ENCODE data around the gene LCN6. TPM values are rescaled to one million over a fixed set of nuclear protein-coding genes. Genes with fewer than 3 reads are reported as not detected.

Gene LCN6
- total and polyA plus RNA-seq, 2 of the 13 experiments (the other 11 are each of a cell fraction or from before 2014, with no cell fraction given) = not detected

DNA sequence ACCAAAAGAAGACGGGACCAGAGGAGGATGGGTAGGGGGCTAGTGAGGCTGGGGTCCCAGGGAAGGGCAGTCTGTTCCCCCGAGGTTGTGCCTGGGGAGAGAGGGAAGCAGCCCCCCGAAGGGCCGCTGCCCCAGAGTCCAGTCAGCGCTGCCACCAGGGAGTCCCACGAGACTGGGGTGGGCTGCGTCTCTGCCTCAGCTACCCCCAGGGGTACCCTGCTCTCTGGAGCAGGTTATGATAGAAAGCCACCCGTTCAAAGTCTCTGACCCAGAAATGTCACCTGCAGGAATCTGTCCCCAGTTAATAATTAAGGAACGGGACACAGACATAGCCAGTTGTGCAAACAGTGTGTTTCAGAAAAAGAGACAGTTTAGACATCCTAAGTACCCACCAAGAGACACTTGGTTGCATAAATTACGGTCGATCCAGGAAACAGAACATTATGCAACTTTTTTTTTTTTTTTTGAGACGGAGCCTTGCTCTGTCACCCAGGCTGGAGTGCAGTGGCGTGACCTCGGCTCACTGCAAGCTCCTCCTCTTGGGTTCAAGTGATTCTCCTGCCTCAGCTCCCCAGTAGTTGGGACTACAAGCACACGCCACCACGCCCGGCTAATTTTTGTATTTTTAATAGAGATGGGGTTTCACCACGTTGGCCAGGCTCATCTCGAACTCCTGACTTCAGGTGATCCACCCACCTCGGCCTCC lies 50.4 kb downstream of the LCN6 start (continued):
- TF ChIP-seq ZNF883 (CRISPR knock-in tag; IDR thresholded peaks at IDR 0.05; ENCODE audit: not compliant biosample characterization) = no peak
- TF ChIP-seq ZNF510 (CRISPR knock-in tag; IDR thresholded peaks at IDR 0.05; ENCODE audit: low read depth) = 0 out of 2 replicates have a peak, but pooled peaks have one; percentile 16
- no peak for TF ChIP-seq ZSCAN12 (CRISPR knock-in tag; IDR thresholded peaks at IDR 0.05)
- TF ChIP-seq CENPT (CRISPR knock-in tag; IDR thresholded peaks at IDR 0.05; ENCODE audit: low read depth) = no peak
- no peak for TF ChIP-seq ZNF615 (CRISPR knock-in tag; IDR thresholded peaks at IDR 0.05; ENCODE audit: borderline replicate concordance)
- TF ChIP-seq ZNF17 (CRISPR knock-in tag; IDR thresholded peaks at IDR 0.05) = no peak
- TF ChIP-seq, protein P1, sequence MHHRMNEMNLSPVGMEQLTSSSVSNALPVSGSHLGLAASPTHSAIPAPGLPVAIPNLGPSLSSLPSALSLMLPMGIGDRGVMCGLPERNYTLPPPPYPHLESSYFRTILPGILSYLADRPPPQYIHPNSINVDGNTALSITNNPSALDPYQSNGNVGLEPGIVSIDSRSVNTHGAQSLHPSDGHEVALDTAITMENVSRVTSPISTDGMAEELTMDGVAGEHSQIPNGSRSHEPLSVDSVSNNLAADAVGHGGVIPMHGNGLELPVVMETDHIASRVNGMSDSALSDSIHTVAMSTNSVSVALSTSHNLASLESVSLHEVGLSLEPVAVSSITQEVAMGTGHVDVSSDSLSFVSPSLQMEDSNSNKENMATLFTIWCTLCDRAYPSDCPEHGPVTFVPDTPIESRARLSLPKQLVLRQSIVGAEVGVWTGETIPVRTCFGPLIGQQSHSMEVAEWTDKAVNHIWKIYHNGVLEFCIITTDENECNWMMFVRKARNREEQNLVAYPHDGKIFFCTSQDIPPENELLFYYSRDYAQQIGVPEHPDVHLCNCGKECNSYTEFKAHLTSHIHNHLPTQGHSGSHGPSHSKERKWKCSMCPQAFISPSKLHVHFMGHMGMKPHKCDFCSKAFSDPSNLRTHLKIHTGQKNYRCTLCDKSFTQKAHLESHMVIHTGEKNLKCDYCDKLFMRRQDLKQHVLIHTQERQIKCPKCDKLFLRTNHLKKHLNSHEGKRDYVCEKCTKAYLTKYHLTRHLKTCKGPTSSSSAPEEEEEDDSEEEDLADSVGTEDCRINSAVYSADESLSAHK (CRISPR knock-in tag; IDR thresholded peaks at IDR 0.05; ENCODE audit: borderline replicate concordance) = no peak
- TF ChIP-seq, protein P2, sequence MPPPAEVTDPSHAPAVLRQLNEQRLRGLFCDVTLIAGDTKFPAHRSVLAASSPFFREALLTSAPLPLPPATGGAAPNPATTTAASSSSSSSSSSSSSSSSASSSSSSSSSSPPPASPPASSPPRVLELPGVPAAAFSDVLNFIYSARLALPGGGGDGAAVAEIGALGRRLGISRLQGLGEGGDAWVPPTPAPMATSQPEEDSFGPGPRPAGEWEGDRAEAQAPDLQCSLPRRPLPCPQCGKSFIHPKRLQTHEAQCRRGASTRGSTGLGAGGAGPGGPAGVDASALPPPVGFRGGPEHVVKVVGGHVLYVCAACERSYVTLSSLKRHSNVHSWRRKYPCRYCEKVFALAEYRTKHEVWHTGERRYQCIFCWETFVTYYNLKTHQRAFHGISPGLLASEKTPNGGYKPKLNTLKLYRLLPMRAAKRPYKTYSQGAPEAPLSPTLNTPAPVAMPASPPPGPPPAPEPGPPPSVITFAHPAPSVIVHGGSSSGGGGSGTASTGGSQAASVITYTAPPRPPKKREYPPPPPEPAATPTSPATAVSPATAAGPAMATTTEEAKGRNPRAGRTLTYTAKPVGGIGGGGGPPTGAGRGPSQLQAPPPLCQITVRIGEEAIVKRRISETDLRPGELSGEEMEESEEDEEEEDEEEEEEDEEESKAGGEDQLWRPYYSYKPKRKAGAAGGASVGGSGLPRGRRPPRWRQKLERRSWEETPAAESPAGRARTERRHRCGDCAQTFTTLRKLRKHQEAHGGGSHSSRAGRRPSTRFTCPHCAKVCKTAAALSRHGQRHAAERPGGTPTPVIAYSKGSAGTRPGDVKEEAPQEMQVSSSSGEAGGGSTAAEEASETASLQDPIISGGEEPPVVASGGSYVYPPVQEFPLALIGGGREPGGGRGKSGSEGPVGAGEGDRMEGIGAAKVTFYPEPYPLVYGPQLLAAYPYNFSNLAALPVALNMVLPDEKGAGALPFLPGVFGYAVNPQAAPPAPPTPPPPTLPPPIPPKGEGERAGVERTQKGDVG (CRISPR knock-in tag; IDR thresholded peaks at IDR 0.05; ENCODE audit: borderline replicate concordance) = no peak
- TF ChIP-seq ZNF562 (CRISPR knock-in tag; IDR thresholded peaks at IDR 0.05; ENCODE audit: borderline replicate concordance) = no peak
- peak; percentile 56; the same call in 1 of the 2 replicates for TF ChIP-seq NR2C2 (CRISPR knock-in tag; IDR thresholded peaks at IDR 0.05; ENCODE audit: borderline replicate concordance)
- TF ChIP-seq ZNF3 (CRISPR knock-in tag; IDR thresholded peaks at IDR 0.05) = no peak
- TF ChIP-seq, protein P3, sequence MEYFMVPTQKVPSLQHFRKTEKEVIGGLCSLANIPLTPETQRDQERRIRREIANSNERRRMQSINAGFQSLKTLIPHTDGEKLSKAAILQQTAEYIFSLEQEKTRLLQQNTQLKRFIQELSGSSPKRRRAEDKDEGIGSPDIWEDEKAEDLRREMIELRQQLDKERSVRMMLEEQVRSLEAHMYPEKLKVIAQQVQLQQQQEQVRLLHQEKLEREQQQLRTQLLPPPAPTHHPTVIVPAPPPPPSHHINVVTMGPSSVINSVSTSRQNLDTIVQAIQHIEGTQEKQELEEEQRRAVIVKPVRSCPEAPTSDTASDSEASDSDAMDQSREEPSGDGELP (IDR thresholded peaks at IDR 0.05; ENCODE audit: borderline replicate concordance, low read depth) = peak; percentile 72; the same call in 1 of the 2 replicates
- TF ChIP-seq NCOR1 (IDR thresholded peaks at IDR 0.05; ENCODE audit: borderline replicate concordance, low read length) = peak; percentile 59; the same call in 1 of the 2 replicates
- TF ChIP-seq ZNF775 (CRISPR knock-in tag; IDR thresholded peaks at IDR 0.05; ENCODE audit: borderline replicate concordance) = no peak
- no peak for TF ChIP-seq KLF16 (CRISPR knock-in tag; IDR thresholded peaks at IDR 0.05)
- TF ChIP-seq ZNF558 (CRISPR knock-in tag; IDR thresholded peaks at IDR 0.05; ENCODE audit: borderline replicate concordance) = no peak
- no peak for TF ChIP-seq ATRX (CRISPR knock-in tag; IDR thresholded peaks at IDR 0.05; ENCODE audit: borderline replicate concordance)
- TF ChIP-seq ZNF674 (CRISPR knock-in tag; IDR thresholded peaks at IDR 0.05; ENCODE audit: low read depth) = no peak
- TF ChIP-seq ZNF501 (CRISPR knock-in tag; IDR thresholded peaks at IDR 0.05) = peak; percentile 18; the same call in 1 of the 2 replicates
- TF ChIP-seq, protein P4, sequence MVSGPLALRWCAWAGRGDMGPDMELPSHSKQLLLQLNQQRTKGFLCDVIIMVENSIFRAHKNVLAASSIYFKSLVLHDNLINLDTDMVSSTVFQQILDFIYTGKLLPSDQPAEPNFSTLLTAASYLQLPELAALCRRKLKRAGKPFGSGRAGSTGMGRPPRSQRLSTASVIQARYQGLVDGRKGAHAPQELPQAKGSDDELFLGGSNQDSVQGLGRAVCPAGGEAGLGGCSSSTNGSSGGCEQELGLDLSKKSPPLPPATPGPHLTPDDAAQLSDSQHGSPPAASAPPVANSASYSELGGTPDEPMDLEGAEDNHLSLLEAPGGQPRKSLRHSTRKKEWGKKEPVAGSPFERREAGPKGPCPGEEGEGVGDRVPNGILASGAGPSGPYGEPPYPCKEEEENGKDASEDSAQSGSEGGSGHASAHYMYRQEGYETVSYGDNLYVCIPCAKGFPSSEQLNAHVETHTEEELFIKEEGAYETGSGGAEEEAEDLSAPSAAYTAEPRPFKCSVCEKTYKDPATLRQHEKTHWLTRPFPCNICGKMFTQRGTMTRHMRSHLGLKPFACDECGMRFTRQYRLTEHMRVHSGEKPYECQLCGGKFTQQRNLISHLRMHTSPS (CRISPR knock-in tag; IDR thresholded peaks at IDR 0.05; ENCODE audit: low read depth) = no peak
- TF ChIP-seq SSRP1 (CRISPR knock-in tag; IDR thresholded peaks at IDR 0.05) = no peak
